ENCODE results near the gene MEMO1. TPM values are rescaled to one million over a fixed set of nuclear protein-coding genes. Genes with fewer than 3 reads are reported as not detected.

MEMO1 gene
- total RNA-seq, 2 experiments from 2014 or later: 39.6 to 39.8 TPM

DNA sequence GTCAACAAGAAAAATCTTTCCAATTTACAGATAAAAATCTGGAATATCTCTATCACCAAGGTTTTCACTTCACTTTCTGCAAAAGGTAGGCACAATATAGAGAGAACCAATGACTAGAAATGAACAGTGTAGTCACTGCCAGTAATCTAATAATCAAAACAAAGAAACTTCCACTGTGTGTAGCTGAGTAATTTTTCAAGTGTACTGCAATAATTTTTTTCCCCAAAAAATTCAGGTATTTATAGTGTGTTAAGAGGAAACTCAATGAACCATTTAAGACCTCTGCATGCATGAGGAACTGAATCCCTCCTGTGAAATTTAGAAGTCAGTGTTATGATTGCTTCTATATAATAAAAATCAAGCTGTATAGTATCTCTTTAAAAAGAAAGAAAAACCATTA is 121.8 kb downstream of the MEMO1 start:
- DNase-seq (no peak), ATAC-seq (ENCODE audit: poor library complexity) (no peak)
- Mint-ChIP-seq H3K27ac (peak overlapping the region; percentile 30), H3K4me3 (no peak overlapping the region), H3K36me3 (ENCODE audit: low read depth) (peaks cover 61% of the 10 kb centered on the region), H3K27me3 (no peaks in the 10 kb centered on the region), H3K9me3 (no peaks in the 10 kb centered on the region), H3K4me1 (ENCODE audit: low read depth) (peaks cover 9% of the 10 kb centered on the region)
- Histone ChIP-seq H3K4me1 (ENCODE audit: insufficient read depth, low read length) (no peaks in the 10 kb centered on the region), H3K4me3 (ENCODE audit: low read length) (no peak overlapping the region), H3K27me3 (ENCODE audit: control insufficient read depth in 1 of 2, insufficient read depth in 2 of 2, low read length in 2 of 2) (no peaks in the 10 kb centered on the region), H3K27ac (ENCODE audit: low read depth in 1 of 2, low read length in 2 of 2) (no peak overlapping the region), H3K9me3 (ENCODE audit: control insufficient read depth in 1 of 2, insufficient read depth in 1 of 2, low read length in 2 of 2) (no peaks in the 10 kb centered on the region), H3K36me3 (ENCODE audit: insufficient read depth, low read length) (peaks cover 17% of the 10 kb centered on the region)
- ChIA-PET CTCF (interaction anchor here (0.8 kb wide), 1 partner anchor 13 kb away, joined by 3 read pairs; no protein-coding TSS in a partner anchor), POLR2A (no interaction called here)
- no peak for TF ChIP-seq CTCF (IDR thresholded peaks at IDR 0.05)
- intact Hi-C loops (cut with DNase I, micrococcal nuclease): loop anchor here in 1 of 2 experiments (10.0 kb wide), 1 partner anchor 176 kb away; the partner anchor contains the start of gene SPAST

DNA sequence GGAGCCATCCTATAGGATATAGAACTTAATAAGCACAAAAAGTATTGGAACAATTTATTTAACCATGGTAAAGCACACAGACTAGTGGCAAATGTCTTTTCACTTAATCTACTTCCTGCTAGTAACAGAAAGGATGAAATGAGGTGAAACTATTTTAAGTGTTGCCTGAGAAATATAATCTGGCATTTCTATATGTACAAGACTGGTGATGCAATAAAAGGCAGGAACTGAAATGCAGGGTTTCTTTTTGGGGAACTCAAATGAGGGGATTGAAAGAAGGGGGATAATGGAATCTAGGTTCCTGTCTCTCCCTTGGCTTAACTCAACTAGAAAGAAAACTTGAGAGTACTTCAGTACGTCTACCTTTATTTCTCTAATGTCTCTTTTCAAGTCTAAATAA is 122.3 kb downstream of the MEMO1 start:
- no peaks in the 10 kb centered on the region for H3K27me3 Mint-ChIP-seq

DNA sequence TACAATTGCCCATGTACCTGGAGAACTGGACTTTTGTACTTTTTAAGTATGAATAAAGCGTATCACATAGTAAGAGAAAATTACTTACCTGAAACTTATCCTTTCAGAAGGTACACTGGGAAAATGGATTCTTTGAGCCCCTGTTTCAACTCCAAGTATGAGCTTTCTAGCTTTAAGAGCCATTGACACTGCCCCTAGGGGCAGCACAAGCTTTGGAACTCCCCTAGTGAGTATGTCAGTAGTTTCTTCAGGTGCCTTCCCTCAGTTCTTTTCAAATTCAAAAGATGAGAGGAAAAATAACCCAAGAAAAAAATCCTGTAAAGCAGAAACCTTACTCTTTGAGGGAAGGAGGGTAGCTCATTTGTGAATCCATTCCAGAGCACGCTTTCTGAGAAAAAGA is 124.1 kb downstream of the MEMO1 start:
- no peaks in the 10 kb centered on the region for H3K27me3 ChIP-seq (ENCODE audit: control insufficient read depth in 1 of 2, insufficient read depth in 2 of 2, low read length in 2 of 2)
- H3K4me1 Mint-ChIP-seq (ENCODE audit: low read depth): peaks cover 5% of the 10 kb centered on the region
- no peak overlapping the region for H3K27ac Mint-ChIP-seq
- no peak for TF ChIP-seq CTCF (IDR thresholded peaks at IDR 0.05)
- peaks cover 47% of the 10 kb centered on the region for H3K36me3 Mint-ChIP-seq (ENCODE audit: low read depth)
- H3K4me1 ChIP-seq (ENCODE audit: insufficient read depth, low read length): no peaks in the 10 kb centered on the region
- ChIA-PET POLR2A (interaction anchor here (0.6 kb wide), 1 partner anchor 232 kb away, joined by 3 read pairs; no protein-coding TSS in a partner anchor), CTCF (no interaction called here)
- intact Hi-C loops (cut with DNase I, micrococcal nuclease): loop anchor here in 1 of 2 experiments (10.0 kb wide), 1 partner anchor 178 kb away; the partner anchor contains the start of gene SPAST
- ATAC-seq (ENCODE audit: poor library complexity): no peak
- H3K36me3 ChIP-seq (ENCODE audit: insufficient read depth, low read length): peaks cover 20% of the 10 kb centered on the region
- no peak overlapping the region for H3K4me3 Mint-ChIP-seq
- no peaks in the 10 kb centered on the region for H3K9me3 Mint-ChIP-seq
- peak in 3 of 14 experiments; percentile 1 to 21 (median 19) for DNase-seq
- H3K4me3 ChIP-seq (ENCODE audit: low read length): no peak overlapping the region
- no peaks in the 10 kb centered on the region for H3K9me3 ChIP-seq (ENCODE audit: control insufficient read depth in 1 of 2, insufficient read depth in 1 of 2, low read length in 2 of 2)
- no peaks in the 10 kb centered on the region for H3K27me3 Mint-ChIP-seq
- no peak overlapping the region for H3K27ac ChIP-seq (ENCODE audit: low read depth in 1 of 2, low read length in 2 of 2)

More for the DNA sequence above, 122.3 kb downstream of the MEMO1 start:
- TF ChIP-seq CTCF (IDR thresholded peaks at IDR 0.05): no peak
- intact Hi-C loops (cut with DNase I, micrococcal nuclease): loop anchor here in 1 of 2 experiments (10.0 kb wide), 1 partner anchor 176 kb away; the partner anchor contains the start of gene SPAST
- ATAC-seq (ENCODE audit: poor library complexity) (no peak), DNase-seq (no peak)
- Histone ChIP-seq H3K36me3 (ENCODE audit: insufficient read depth, low read length) (peaks cover 17% of the 10 kb centered on the region), H3K4me1 (ENCODE audit: insufficient read depth, low read length) (no peaks in the 10 kb centered on the region), H3K9me3 (ENCODE audit: control insufficient read depth in 1 of 2, insufficient read depth in 1 of 2, low read length in 2 of 2) (no peaks in the 10 kb centered on the region), H3K27me3 (ENCODE audit: control insufficient read depth in 1 of 2, insufficient read depth in 2 of 2, low read length in 2 of 2) (no peaks in the 10 kb centered on the region), H3K4me3 (ENCODE audit: low read length) (no peak overlapping the region), H3K27ac (ENCODE audit: low read depth in 1 of 2, low read length in 2 of 2) (no peak overlapping the region)
- Mint-ChIP-seq H3K36me3 (ENCODE audit: low read depth) (peaks cover 58% of the 10 kb centered on the region), H3K4me3 (no peak overlapping the region), H3K9me3 (no peaks in the 10 kb centered on the region), H3K4me1 (ENCODE audit: low read depth) (peaks cover 5% of the 10 kb centered on the region), H3K27ac (peak overlapping the region; percentile 24)
- ChIA-PET CTCF (no interaction called here), POLR2A (no interaction called here)
